GM21786 (cell line): Measurements from ENCODE around the gene KAT8.

Experiments used
- ATAC-seq: cut with Tn5 transposase; IDR thresholded peaks from one replicate; pipeline ENCODE4 v1.9.1; 2021; ENCODE audit not compliant: unreplicated experiment

Gene KAT8

DNA sequence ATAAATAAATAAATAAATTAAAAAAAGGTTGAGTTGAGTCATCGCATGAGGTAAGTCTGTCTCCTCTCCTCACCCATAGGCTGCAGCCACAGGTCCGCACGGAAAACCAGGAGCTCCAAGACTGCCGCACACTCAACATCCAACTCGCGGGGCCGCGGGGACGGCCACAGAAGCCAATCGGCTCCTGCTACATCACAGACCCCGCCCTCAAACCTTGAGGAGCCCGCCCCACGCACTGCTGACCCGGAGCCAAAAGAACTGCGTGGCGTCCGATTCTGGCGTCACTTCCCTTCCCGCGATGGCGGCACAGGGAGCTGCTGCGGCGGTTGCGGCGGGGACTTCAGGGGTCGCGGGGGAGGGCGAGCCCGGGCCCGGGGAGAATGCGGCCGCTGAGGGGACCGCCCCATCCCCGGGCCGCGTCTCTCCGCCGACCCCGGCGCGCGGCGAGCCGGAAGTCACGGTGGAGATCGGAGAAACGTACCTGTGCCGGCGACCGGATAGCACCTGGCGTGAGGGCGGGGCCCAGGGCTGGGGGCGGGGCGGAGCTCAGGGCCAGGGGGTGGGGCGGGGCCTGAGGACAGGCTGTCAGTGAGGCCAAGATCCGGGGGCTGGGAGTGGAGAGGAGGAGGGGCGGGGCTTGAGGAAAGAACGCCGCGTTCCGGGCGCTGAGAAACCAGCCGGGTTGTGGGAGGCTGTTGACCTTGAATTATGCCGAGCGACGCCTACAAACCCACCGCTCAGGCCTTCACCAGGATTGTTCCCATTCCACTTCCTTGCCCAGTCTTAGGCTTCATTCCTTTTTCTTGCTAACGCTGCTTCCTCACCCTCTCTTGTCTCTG is at the start of gene KAT8:
TSS of gene KAT8 (plus strand) at position 281 of the 839 bp plus-strand sequence. CDS start at position 299, 18 bp downstream.
- ATAC-seq = peak; percentile 83

DNA sequence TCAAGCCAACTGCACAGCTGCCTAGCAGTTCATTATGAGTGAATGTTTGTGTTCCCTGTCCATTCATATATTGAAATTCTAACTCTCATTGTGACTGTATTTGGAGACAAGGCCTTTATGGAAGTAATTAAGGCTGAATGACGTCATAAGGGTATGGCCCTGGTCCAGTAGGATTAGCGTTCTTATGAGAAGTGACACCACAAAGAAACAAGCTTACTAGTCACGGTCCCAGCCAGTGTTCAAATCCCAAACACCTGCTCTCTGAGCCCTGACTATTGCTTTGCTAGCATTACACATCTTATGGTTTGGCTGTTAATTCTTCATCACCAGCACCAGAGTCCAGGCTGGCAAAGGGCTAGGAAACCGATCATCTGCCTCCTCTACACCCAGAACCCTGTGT is 45.6 kb upstream of the KAT8 start:
- ATAC-seq = no peak

DNA sequence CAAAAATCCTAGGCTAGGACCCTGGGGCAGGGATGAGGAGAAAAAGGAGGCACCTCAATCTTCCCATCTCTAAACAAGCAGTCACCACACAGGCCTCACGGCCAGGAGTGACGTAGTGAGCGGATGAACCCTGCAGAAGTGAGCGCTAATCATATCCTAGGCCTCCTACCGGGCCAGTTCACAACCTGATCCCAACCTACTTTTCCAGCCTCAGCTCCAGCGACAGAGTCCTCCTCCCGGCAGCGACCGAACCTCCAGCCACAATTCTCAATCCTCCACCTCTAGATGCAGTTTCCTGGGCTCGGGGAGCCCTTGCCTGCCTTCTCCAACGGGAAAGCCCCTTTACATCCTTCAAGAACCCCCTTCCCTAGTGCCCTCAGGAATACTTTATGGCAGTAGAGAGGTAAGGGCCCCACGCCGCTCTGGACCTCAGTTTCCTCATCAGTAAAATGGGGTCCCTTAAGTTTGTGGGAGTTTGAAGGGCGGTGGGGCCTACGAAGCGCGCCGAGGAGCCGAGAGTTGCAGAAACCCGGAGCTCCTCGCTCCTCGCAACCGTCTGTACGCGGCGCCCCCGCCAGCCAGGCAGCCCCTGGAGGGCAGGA is 44.8 kb upstream of the KAT8 start:
- no peak for ATAC-seq

DNA sequence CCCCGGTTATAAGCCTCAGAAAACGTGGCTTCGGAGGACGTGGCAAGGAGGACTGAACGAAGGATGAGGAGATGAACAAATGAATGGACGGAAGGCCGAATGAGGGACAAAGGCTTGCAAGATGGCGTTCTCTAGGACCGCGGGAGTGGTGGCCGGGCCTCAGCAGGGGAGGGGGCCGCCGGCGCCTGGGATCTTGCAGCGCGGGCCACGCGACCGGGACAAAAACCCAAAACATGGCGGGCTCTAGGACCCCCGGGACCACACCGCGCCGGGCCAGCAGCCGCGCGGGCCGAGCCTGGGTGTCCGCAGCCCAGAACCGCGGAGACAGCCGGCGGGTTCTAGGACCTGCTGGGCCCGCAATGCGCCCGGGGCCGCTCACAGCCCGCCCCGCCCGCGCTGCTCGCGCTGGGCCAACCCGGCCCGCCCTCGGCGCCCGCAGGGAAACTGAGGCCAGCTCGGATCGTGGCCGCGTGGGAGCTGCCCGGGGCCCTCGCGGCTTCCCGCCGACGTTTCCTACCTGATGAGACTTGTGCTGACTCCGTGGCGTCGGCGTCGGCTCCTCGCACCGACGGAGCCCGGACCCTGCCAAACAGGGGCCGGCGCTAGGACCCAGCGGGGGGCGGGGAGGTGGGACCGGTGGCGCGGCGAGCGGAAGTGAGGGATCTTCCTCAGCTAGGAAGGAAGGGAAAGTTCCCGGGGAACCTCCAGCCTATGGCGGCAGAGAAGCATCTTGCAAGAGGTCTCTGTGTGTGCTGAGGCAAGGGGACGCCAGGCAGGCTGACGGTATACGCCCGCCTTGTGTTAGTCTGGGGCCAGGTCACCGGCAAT is 44.1 kb upstream of the KAT8 start:
- ATAC-seq = peak; percentile 48

DNA sequence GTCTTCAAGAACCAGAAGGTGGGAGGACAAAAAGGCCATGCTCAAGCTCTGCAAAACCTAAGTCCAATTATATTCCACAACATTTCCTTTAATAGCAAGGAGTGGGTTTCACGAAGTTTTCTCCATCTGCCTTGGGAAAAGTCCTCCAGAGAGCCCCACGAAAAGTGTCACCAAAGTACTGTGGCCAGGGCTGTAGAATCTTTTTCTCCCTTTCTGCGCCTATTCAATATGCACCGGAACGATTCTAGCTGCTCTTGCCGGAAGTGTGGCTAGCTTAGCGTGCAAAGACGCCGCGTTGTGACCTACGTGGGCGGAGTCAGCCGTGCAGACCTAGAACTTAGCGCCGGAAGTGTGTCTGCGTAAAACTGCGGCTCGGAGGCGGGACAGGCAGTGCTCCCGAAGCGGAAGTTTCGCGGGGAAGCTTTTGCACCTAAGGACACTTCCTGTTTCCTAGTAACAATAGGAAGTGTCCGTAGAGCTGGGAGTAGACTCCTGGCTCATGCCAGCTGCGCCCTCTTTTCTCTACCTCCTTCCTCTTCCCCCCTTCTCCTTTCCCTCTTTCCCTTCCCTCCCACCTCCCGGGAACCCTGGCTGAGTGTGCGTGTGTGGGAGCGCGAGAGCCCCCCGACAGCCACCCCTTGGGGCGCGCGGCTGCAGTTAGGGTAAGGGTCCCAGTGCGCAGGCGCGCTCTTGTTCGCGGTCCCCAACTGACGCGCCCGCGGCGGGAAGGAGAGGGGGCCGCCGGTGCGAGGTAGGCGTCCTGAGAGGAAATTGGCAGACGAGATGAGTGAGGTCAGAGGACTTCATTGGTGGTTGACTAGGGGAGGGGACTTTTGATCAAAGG is 43.3 kb upstream of the KAT8 start, which contains the start of the genes ZNF646 and ZNF668:
TSS of gene ZNF646 (plus strand) at position 453 of the 844 bp plus-strand sequence. CDS start 1,903 bp downstream, outside the sequence.
TSS of gene ZNF668 (minus strand) at position 271 of the 844 bp plus-strand sequence. CDS start 9,781 bp downstream, outside the sequence.
- peak; percentile 76 for ATAC-seq

DNA sequence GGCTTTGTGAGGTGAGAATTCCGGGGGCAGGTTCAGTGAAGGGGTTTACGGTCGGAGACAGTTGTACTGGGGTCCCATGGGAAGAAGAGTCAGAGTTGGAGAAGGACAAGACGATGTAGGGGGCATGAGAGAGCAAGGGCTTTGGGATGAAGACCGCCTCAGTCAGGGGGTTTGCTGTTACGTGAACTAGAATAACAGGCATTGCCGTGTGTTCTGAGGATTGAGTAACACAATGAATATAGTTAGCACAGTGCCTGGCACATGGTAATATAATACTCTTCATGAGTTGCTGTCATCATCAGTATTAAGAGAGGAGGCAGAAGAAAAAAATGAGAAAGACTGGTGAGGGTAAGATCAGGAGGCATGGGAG is 42.7 kb upstream of the KAT8 start:
- ATAC-seq = no peak

DNA sequence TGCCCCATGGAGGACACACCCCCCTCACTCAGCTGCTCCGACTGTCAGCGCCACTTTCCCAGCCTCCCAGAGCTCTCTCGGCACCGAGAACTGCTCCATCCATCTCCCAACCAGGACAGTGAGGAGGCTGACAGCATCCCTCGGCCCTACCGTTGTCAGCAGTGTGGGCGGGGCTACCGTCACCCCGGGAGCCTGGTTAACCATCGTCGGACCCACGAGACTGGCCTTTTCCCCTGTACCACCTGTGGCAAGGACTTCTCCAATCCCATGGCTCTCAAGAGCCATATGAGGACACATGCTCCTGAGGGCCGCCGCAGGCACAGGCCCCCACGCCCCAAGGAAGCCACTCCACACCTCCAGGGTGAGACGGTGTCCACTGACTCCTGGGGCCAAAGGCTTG is 41.1 kb upstream of the KAT8 start:
- no peak for ATAC-seq

DNA sequence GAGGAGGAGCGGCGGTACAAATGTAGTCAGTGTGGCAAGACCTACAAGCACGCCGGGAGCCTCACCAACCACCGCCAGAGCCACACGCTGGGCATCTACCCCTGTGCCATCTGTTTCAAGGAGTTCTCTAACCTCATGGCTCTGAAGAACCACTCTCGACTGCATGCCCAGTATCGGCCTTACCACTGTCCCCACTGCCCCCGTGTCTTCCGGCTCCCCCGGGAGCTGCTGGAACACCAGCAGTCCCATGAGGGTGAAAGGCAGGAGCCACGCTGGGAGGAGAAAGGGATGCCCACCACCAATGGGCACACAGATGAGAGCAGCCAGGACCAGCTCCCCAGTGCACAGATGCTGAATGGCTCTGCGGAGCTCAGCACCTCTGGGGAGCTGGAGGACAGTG is 40.4 kb upstream of the KAT8 start:
- no peak for ATAC-seq

DNA sequence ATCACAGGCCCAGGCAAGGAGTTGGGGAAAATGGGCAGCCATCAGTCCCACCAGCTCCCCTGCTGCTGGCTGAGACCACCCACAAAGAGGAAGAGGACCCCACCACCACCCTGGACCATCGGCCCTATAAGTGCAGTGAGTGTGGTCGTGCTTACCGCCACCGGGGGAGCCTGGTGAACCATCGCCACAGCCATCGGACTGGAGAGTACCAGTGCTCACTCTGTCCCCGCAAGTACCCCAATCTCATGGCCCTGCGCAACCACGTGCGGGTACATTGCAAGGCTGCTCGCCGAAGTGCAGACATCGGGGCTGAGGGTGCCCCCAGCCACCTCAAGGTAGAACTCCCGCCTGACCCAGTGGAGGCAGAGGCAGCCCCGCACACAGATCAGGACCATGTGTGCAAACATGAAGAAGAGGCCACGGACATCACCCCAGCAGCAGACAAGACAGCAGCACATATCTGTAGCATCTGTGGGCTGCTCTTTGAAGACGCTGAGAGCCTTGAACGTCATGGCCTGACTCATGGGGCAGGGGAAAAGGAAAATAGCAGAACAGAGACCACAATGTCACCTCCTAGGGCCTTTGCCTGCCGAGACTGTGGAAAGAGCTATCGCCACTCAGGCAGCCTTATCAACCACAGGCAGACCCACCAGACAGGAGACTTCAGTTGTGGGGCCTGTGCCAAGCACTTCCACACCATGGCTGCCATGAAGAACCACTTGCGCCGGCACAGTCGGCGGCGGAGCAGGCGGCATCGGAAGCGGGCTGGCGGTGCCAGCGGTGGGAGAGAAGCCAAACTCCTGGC is 39.7 kb upstream of the KAT8 start:
- ATAC-seq = no peak

DNA sequence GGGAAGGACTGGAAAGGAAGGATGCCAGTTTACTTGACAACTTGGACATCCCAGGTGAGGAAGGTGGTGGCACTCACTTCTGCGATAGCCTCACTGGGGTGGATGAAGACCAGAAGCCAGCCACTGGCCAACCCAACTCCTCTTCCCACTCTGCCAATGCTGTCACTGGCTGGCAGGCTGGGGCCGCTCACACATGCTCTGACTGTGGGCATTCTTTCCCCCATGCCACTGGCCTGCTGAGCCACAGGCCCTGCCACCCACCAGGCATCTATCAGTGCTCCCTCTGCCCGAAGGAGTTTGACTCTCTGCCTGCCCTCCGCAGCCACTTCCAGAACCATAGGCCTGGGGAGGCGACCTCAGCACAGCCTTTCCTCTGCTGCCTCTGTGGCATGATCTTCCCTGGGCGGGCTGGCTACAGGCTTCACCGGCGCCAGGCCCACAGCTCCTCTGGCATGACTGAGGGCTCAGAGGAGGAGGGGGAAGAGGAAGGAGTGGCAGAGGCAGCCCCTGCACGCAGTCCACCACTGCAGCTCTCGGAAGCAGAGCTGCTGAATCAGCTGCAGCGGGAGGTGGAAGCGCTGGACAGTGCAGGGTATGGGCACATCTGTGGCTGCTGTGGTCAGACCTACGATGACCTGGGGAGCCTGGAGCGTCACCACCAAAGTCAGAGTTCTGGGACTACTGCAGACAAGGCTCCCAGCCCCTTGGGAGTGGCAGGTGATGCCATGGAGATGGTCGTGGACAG is 38.7 kb upstream of the KAT8 start:
- no peak for ATAC-seq

DNA sequence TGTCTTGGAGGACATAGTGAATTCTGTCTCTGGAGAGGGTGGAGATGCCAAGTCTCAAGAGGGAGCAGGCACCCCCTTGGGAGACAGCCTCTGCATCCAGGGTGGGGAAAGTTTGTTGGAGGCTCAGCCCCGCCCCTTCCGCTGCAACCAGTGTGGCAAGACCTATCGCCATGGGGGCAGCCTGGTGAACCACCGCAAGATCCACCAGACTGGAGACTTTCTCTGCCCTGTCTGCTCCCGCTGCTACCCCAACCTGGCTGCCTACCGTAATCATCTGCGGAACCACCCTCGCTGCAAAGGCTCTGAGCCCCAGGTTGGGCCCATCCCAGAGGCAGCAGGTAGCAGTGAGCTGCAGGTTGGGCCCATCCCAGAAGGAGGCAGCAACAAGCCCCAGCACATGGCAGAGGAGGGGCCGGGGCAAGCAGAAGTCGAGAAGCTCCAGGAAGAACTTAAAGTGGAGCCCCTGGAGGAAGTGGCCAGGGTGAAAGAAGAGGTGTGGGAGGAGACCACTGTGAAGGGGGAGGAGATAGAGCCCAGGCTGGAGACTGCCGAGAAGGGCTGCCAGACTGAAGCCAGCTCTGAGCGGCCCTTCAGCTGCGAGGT is 38.0 kb upstream of the KAT8 start:
- no peak for ATAC-seq

DNA sequence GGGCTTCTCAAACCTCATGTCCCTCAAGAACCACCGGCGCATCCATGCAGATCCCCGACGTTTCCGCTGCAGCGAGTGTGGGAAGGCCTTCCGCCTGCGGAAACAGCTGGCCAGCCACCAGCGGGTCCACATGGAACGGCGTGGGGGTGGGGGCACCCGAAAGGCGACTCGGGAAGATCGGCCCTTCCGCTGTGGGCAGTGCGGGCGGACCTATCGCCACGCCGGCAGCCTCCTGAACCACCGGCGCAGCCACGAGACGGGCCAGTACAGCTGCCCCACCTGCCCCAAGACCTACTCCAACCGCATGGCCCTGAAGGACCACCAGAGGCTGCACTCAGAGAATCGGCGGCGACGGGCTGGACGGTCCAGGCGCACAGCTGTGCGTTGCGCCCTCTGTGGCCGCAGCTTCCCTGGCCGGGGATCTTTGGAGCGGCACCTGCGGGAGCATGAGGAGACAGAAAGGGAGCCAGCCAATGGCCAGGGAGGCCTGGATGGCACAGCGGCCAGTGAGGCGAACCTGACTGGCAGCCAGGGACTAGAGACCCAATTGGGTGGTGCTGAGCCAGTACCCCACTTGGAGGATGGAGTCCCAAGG is 37.3 kb upstream of the KAT8 start:
- no peak for ATAC-seq

DNA sequence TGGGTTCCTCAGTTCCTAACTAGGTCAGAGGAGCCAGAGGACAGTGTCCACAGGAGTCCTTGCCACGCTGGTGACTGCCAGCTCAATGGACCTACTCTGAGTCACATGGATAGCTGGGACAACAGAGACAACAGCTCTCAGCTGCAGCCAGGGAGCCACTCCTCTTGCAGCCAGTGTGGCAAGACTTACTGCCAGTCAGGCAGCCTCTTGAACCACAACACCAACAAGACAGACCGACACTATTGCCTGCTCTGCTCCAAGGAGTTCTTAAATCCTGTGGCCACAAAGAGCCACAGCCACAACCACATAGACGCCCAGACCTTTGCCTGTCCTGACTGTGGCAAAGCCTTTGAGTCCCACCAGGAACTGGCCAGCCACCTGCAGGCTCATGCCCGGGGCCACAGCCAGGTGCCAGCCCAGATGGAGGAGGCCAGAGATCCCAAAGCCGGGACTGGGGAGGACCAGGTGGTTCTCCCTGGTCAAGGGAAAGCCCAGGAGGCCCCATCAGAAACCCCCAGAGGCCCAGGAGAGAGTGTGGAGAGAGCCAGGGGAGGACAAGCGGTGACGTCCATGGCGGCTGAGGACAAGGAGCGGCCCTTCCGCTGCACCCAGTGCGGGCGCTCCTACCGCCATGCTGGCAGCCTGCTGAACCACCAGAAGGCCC is 36.6 kb upstream of the KAT8 start:
- no peak for ATAC-seq

DNA sequence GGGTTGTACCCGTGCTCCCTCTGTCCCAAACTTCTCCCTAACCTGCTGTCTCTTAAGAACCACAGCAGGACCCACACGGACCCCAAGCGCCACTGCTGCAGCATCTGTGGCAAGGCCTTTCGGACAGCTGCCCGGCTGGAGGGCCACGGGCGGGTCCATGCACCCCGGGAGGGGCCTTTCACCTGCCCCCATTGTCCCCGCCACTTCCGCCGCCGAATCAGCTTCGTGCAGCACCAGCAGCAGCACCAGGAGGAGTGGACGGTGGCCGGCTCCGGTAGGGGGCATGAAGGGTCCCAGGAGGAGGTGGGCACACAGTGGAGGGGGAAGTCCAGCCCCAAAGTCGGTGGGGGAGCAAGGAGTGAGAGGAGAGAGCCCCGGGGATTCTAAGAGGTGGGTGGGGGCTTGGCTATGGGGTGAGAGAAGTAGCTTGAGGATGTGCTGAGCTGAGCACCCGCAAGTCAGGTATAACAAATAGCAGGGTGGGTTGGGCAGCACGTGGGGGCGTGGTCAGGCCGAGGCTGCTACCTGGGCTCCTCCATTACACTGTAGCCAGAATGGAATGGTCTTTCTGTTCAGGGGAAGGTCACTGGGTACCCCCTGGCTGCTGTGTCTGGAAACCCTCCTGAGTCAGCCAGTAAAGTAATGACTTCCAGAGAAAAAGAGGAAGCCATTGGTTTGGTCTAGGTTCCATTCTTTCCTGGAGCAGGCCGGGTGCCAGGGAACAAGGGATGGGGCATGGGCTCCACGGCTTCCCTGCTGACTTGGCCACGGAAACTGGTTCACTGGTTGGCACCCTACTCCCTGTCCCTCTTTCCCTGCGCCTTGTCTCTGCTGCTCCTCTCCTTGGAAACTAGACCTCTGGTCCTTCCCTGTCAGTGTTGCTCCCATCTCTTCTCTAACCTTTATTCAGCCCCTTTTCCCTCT is 35.8 kb upstream of the KAT8 start:
- no peak for ATAC-seq

DNA sequence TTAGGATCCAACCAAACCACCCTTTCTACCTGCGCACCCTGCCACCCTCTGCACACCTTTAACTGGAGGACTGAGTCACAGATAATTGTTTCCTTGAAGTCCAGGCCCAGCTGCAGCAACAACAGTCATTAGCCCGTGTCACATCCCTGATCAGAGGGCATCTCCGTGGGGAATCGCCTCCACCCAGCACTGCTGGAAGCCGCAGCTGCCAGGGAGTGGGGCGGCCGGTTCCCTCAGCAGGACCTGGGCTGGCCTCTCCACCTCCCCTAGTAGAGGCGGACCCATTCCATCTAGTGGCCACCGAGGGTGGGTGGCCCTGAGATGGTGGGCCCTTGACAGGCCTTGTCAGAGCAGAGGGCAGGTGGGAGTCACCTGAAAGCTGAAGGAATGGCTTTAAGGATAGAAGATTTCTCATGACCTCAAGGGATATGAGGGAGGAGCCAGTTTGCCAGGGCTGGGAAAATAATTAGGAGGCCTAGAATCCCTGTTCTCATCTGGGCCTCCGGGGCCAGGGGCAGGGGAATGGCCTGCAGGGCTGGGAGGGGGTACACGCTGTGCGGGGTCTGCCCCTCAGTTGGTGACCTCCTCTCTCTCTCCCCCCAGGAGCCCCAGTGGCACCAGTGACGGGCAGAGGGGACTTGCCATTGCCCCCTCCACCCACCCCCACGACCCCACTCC is 35.0 kb upstream of the KAT8 start:
- ATAC-seq = no peak

DNA sequence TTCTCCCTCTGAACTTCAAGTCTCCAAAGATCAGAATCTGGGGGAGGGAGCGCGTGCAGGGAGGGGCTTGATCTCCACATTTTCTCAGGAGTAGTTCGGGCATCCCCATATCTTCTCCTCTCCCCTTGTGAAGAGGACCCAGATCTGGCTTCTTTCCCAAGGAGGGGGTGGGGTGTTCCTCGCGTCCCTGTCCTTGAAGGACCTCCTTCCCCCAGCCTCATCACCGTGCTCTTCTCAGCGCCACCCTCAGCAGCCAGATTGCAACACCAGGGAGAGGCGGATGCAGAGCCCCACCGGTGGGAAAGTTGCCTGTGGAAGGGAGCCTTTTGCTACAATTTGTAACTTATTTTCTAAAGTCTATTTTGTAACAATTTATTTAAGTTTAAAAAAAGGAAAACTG is 34.4 kb upstream of the KAT8 start:
- no peak for ATAC-seq
